OCI-LY7 (cell line): ENCODE results near the gene ANKRD63. TPM values are rescaled to one million over a fixed set of nuclear protein-coding genes. Genes with fewer than 3 reads are reported as not detected.

Experiments
- BruUV-seq: library from RNA; stranded (reverse); fragments of 400-500 nt; replicated peaks from 2 replicates; lab custom pipeline; 2021; lab: Mats Ljungman, UMichigan
- CTCF ChIA-PET: fragments of 300-600 bp; sonication (Branson Sonifier 250); formaldehyde crosslinking; loops from one replicate; lab custom pipeline; 2022; ENCODE audit warnings: antibody characterized with exemption; ENCODE audit not compliant: unreplicated experiment; lab: Charles Lee
- POLR2A ChIA-PET: fragments of 300-600 bp; sonication (Branson Sonifier 250); formaldehyde crosslinking; loops from one replicate; lab custom pipeline; 2022; ENCODE audit warnings: antibody characterized with exemption; lab: Charles Lee
- DNase-seq: peaks from one replicate; pipeline ENCODE4 v3.0.0-alpha.2; 2015; ENCODE audit warnings: low spot score
- H2AFZ ChIP-seq: fragments of 200-600 bp; sonication (generic), shearing (Covaris generic); 2 replicates; pipeline ENCODE4 v1.6.1; 2014; ENCODE audit warnings: mild to moderate bottlenecking, antibody characterized with exemption, low read length, moderate library complexity
- H3K27ac ChIP-seq: fragments of 200-600 bp; sonication (generic); 2 replicates; pipeline ENCODE4 v1.5.1; 2014; ENCODE audit warnings: mixed run types, low read depth, mild to moderate bottlenecking, moderate library complexity, low read length, inconsistent platforms; ENCODE audit not compliant: poor library complexity, severe bottlenecking
- H3K36me3 ChIP-seq: fragments of 200-600 bp; sonication (generic); 2 replicates; pipeline ENCODE4 v1.6.1; 2014; ENCODE audit warnings: mild to moderate bottlenecking, antibody characterized with exemption, low read length, moderate library complexity, mixed read lengths; ENCODE audit not compliant: insufficient read depth
- H3K4me1 ChIP-seq: fragments of 200-600 bp; sonication (generic); 2 replicates; pipeline ENCODE4 v1.5.1; 2014; ENCODE audit warnings: mild to moderate bottlenecking, low read length; ENCODE audit not compliant: insufficient read depth, poor library complexity, severe bottlenecking
- H3K4me2 ChIP-seq: fragments of 200-600 bp; sonication (generic); 2 replicates; pipeline ENCODE4 v1.6.1; 2014; ENCODE audit warnings: mild to moderate bottlenecking, low read length
- H3K4me3 ChIP-seq: fragments of 200-600 bp; sonication (generic); 2 replicates; pipeline ENCODE4 v1.5.1; 2014; ENCODE audit warnings: mild to moderate bottlenecking, low read depth, low read length; ENCODE audit not compliant: poor library complexity, severe bottlenecking
- H3K79me2 ChIP-seq: fragments of 200-600 bp; sonication (generic); 2 replicates; pipeline ENCODE4 v1.6.1; 2016; ENCODE audit warnings: low read depth, mild to moderate bottlenecking, low read length, moderate library complexity, mixed read lengths; ENCODE audit not compliant: insufficient read depth
- H3K9me2 ChIP-seq: fragments of 200-600 bp; sonication (generic); 2 replicates; pipeline ENCODE4 v1.6.1; 2016; ENCODE audit warnings: mild to moderate bottlenecking, low read length, mixed read lengths; ENCODE audit not compliant: insufficient read depth
- H3K9me3 ChIP-seq: fragments of 200-600 bp; sonication (generic); 2 replicates; pipeline ENCODE4 v1.6.1; 2014; ENCODE audit warnings: mild to moderate bottlenecking, mixed run types, low read length, mixed read lengths
- H4K20me1 ChIP-seq: fragments of 200-600 bp; sonication (generic); 2 replicates; pipeline ENCODE4 v1.6.1; 2014; ENCODE audit warnings: mild to moderate bottlenecking, antibody characterized with exemption, low read length, moderate library complexity, mixed read lengths; ENCODE audit not compliant: insufficient read depth
- CTCF ChIP-seq: fragments of 200-600 bp; sonication (generic); conservative IDR thresholded peaks from 2 replicates; pipeline ENCODE4 v1.5.1; 2014; ENCODE audit warnings: mild to moderate bottlenecking, antibody characterized with exemption, low read length, moderate library complexity, mixed read lengths
- EZH2phosphoT487 ChIP-seq: fragments of 200-600 bp; sonication (generic); IDR thresholded peaks from 2 replicates; pipeline ENCODE4 v1.6.1; 2018; ENCODE audit warnings: low read depth, borderline replicate concordance, mild to moderate bottlenecking, mixed run types, antibody characterized with exemption, low read length, moderate library complexity, mixed read lengths
- intact Hi-C: fragments of 100-400 bp; cut with micrococcal nuclease; formaldehyde crosslinking; loops from one replicate; pipeline ENCODE4 v1.10.0; 2022; ENCODE audit not compliant: unreplicated experiment
- total RNA-seq, 2 experiments: library from RNA; depleted of rRNA in 1 of 2; stranded (reverse); fragments of >200 nt in 1 of 2; shearing (Covaris generic) in 1 of 2; gene quantifications; 2 replicates each; pipeline ENCODE4 v1.2.3, GENCODE V29; 2014 to 2022

Gene ANKRD63
- total RNA-seq, 2 experiments from 2014 or later, result not detected

GRCh38 chr15:40329804-40330203 lies 46.9 kb upstream of the ANKRD63 start:
- intact Hi-C loops, result no loop called here
- no TSS peak for BruUV-seq
- H3K9me2 ChIP-seq, result no peaks in the 10 kb centered on the region
- no peak overlapping the region for H3K4me2 ChIP-seq
- no peaks in the 10 kb centered on the region for H3K79me2 ChIP-seq
- no peak overlapping the region for H3K27ac ChIP-seq
- TF ChIP-seq CTCF (no peak), EZH2phosphoT487 (no peak)
- no peaks in the 10 kb centered on the region for H3K36me3 ChIP-seq
- H3K4me3 ChIP-seq, result no peak overlapping the region
- H2AFZ ChIP-seq, result no peak overlapping the region
- POLR2A ChIA-PET, result no interaction called here
- peaks cover 8% of the 10 kb centered on the region for H3K4me1 ChIP-seq
- H4K20me1 ChIP-seq, result no peaks in the 10 kb centered on the region
- CTCF ChIA-PET, result no interaction called here
- H3K9me3 ChIP-seq, result no peaks in the 10 kb centered on the region
- no peak for DNase-seq

DNA sequence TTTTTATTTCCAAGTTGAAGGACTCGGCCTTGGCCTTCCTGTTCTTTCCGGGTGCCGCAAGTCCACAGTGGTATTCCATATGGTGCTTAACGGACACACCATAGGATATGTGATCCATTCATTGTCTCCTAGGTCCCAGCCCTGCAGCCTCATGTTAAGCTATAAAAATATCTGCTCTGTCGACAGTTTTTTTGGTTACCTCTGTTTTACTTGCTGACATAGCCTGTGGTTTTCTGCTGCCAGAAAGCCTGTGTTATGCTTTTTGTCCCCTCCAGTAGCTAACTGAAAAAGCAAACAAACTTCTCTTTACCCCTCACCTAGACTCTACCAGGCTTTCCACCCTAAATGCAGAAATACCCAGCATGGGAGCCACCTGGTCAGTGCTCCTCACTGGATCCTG lies 45.9 kb upstream of the ANKRD63 start:
- intact Hi-C loops, result no loop called here
- no TSS peak for BruUV-seq
- H3K27ac ChIP-seq, result no peak overlapping the region
- DNase-seq, result no peak
- H3K9me2 ChIP-seq, result no peaks in the 10 kb centered on the region
- ChIA-PET POLR2A (no interaction called here), CTCF (interaction anchor here (0.5 to 1.0 kb wide), 2 partner anchors 8 to 35 kb away, joined by 3 to 4 read pairs; no protein-coding TSS in a partner anchor)
- no peak for TF ChIP-seq EZH2phosphoT487
- TF ChIP-seq CTCF, result no peak
- no peaks in the 10 kb centered on the region for H3K9me3 ChIP-seq
- H4K20me1 ChIP-seq, result no peaks in the 10 kb centered on the region
- no peaks in the 10 kb centered on the region for H3K36me3 ChIP-seq
- no peak overlapping the region for H3K4me3 ChIP-seq
- no peaks in the 10 kb centered on the region for H3K4me1 ChIP-seq
- no peak overlapping the region for H3K4me2 ChIP-seq
- no peaks in the 10 kb centered on the region for H3K79me2 ChIP-seq
- H2AFZ ChIP-seq, result no peak overlapping the region

GRCh38 chr15:40328176-40328575 lies 45.3 kb upstream of the ANKRD63 start:
- BruUV-seq, result no TSS peak
- H2AFZ ChIP-seq, result no peak overlapping the region
- H3K4me1 ChIP-seq, result peaks cover under 1% of the 10 kb centered on the region
- no peaks in the 10 kb centered on the region for H4K20me1 ChIP-seq
- DNase-seq, result no peak
- H3K36me3 ChIP-seq, result no peaks in the 10 kb centered on the region
- H3K9me2 ChIP-seq, result no peaks in the 10 kb centered on the region
- H3K27ac ChIP-seq, result no peak overlapping the region
- H3K9me3 ChIP-seq, result no peaks in the 10 kb centered on the region
- ChIA-PET POLR2A (no interaction called here), CTCF (interaction anchor here (1.0 kb wide), 1 partner anchor 9 kb away, joined by 3 read pairs; no protein-coding TSS in a partner anchor)
- H3K79me2 ChIP-seq, result no peaks in the 10 kb centered on the region
- no peak overlapping the region for H3K4me2 ChIP-seq
- intact Hi-C loops, result no loop called here
- no peak for TF ChIP-seq EZH2phosphoT487
- TF ChIP-seq CTCF, result no peak
- no peak overlapping the region for H3K4me3 ChIP-seq
